Central memory CD8-positive, alpha-beta T cell (primary cell): Measurements from ENCODE around the gene SLC35F3.
"Not testable (repeated sequence)": the region's sequence is repeated elsewhere in the genome, so short reads cannot be mapped to it uniquely, and the experiment has no call there.

Experiments used
- ATAC-seq: fragments of 150-1000 bp; cut with Tn5 transposase; replicated peaks from 2 replicates; pipeline ENCODE4 v1.10.0; 2022; ENCODE audit warnings: mild to moderate bottlenecking, moderate FRiP score, moderate number of reproducible peaks; ENCODE audit not compliant: poor library complexity, severe bottlenecking; ENCODE audit errors: extremely low read depth
- DNase-seq, 2 donors: peaks; one replicate each; pipeline ENCODE4 v3.0.0; 2021; ENCODE audit warnings: low spot score in 2 of 2
- H3K27ac Mint-ChIP-seq: one replicate; pipeline ENCODE4 v1.8.0; 2022; ENCODE audit warnings: low read depth, mild to moderate bottlenecking, moderate library complexity, mixed read lengths
- H3K27me3 Mint-ChIP-seq: one replicate; pipeline ENCODE4 v1.8.0; 2022; ENCODE audit warnings: mixed read lengths
- H3K36me3 Mint-ChIP-seq: one replicate; pipeline ENCODE4 v1.8.0; 2022; ENCODE audit warnings: mild to moderate bottlenecking, moderate library complexity, mixed read lengths; ENCODE audit not compliant: insufficient read depth
- H3K4me1 Mint-ChIP-seq: one replicate; pipeline ENCODE4 v1.8.0; 2022; ENCODE audit warnings: mixed read lengths
- H3K4me3 Mint-ChIP-seq: one replicate; pipeline ENCODE4 v1.8.0; 2022; ENCODE audit warnings: mild to moderate bottlenecking, moderate library complexity, mixed read lengths
- H3K9me3 Mint-ChIP-seq: one replicate; pipeline ENCODE4 v1.8.0; 2022; ENCODE audit warnings: mixed read lengths

The SLC35F3 gene

GRCh38 chr1:234296496-234296895, 392.0 kb downstream of the SLC35F3 start:
- Mint-ChIP-seq H3K27ac (no peak overlapping the region), H3K36me3 (no peaks in the 10 kb centered on the region), H3K4me3 (no peak overlapping the region), H3K9me3 (no peaks in the 10 kb centered on the region), H3K27me3 (peaks cover 51% of the 10 kb centered on the region), H3K4me1 (no peaks in the 10 kb centered on the region)
- DNase-seq = no peak
- no peak for ATAC-seq

GRCh38 chr1:234297668-234298067, 393.2 kb downstream of the SLC35F3 start:
- DNase-seq (no peak), ATAC-seq (no peak)
- Mint-ChIP-seq H3K27me3 (peaks cover 49% of the 10 kb centered on the region), H3K27ac (no peak overlapping the region), H3K9me3 (no peaks in the 10 kb centered on the region), H3K4me1 (no peaks in the 10 kb centered on the region), H3K4me3 (no peak overlapping the region), H3K36me3 (no peaks in the 10 kb centered on the region)

GRCh38 chr1:234300096-234300495, 395.6 kb downstream of the SLC35F3 start:
- no peaks in the 10 kb centered on the region for H3K36me3 Mint-ChIP-seq
- H3K27me3 Mint-ChIP-seq = peaks cover 34% of the 10 kb centered on the region
- H3K4me1 Mint-ChIP-seq = no peaks in the 10 kb centered on the region
- H3K27ac Mint-ChIP-seq = no peak overlapping the region
- no peaks in the 10 kb centered on the region for H3K9me3 Mint-ChIP-seq
- no peak overlapping the region for H3K4me3 Mint-ChIP-seq
- no peak for DNase-seq
- no peak for ATAC-seq

GRCh38 chr1:234301663-234302062, 397.2 kb downstream of the SLC35F3 start:
- H3K27me3 Mint-ChIP-seq = peaks cover 19% of the 10 kb centered on the region
- not testable (repeated sequence) for H3K9me3 Mint-ChIP-seq, H3K4me3 Mint-ChIP-seq, H3K4me1 Mint-ChIP-seq, H3K36me3 Mint-ChIP-seq, H3K27ac Mint-ChIP-seq, DNase-seq, ATAC-seq

- Mint-ChIP-seq H3K9me3 (no peaks in the 10 kb centered on the region), H3K4me3 (no peak overlapping the region), H3K27ac (no peak overlapping the region), H3K27me3 (peaks cover 11% of the 10 kb centered on the region), H3K4me1 (no peaks in the 10 kb centered on the region), H3K36me3 (no peaks in the 10 kb centered on the region)
- no peak for DNase-seq
- ATAC-seq = peak; percentile 43
Measured at GRCh38 chr1:234302354-234302962, 398.0 kb downstream of the SLC35F3 start.

GRCh38 chr1:234303231-234303630, 398.8 kb downstream of the SLC35F3 start:
- ATAC-seq (no peak), DNase-seq (no peak)
- peaks cover 4% of the 10 kb centered on the region for H3K27me3 Mint-ChIP-seq
- no peaks in the 10 kb centered on the region for H3K4me1 Mint-ChIP-seq
- no peaks in the 10 kb centered on the region for H3K36me3 Mint-ChIP-seq
- no peaks in the 10 kb centered on the region for H3K9me3 Mint-ChIP-seq
- no peak overlapping the region for H3K4me3 Mint-ChIP-seq
- H3K27ac Mint-ChIP-seq = no peak overlapping the region

GRCh38 chr1:234307726-234308125, 403.2 kb downstream of the SLC35F3 start:
- H3K36me3 Mint-ChIP-seq = no peaks in the 10 kb centered on the region
- ATAC-seq (no peak), DNase-seq (no peak)
- no peaks in the 10 kb centered on the region for H3K9me3 Mint-ChIP-seq
- H3K27ac Mint-ChIP-seq = no peak overlapping the region
- H3K27me3 Mint-ChIP-seq = no peaks in the 10 kb centered on the region
- peaks cover 8% of the 10 kb centered on the region for H3K4me1 Mint-ChIP-seq
- no peak overlapping the region for H3K4me3 Mint-ChIP-seq

- ATAC-seq = no peak
- H3K4me1 Mint-ChIP-seq = peaks cover 16% of the 10 kb centered on the region
Measured at GRCh38 chr1:234309243-234309597, 404.7 kb downstream of the SLC35F3 start.

GRCh38 chr1:234309598-234310459, 405.4 kb downstream of the SLC35F3 start:
- ATAC-seq = peak; percentile 87
- Mint-ChIP-seq H3K4me1 (peaks cover 19% of the 10 kb centered on the region), H3K4me3 (no peak overlapping the region), H3K9me3 (no peaks in the 10 kb centered on the region), H3K27ac (no peak overlapping the region), H3K27me3 (no peaks in the 10 kb centered on the region), H3K36me3 (peaks cover under 1% of the 10 kb centered on the region)
- DNase-seq = peak; percentile 58 to 62

More at GRCh38 chr1:234309243-234309597, 404.7 kb downstream of the SLC35F3 start:
- Mint-ChIP-seq H3K9me3 (no peaks in the 10 kb centered on the region), H3K4me3 (no peak overlapping the region), H3K27me3 (no peaks in the 10 kb centered on the region), H3K36me3 (no peaks in the 10 kb centered on the region), H3K27ac (no peak overlapping the region)
- DNase-seq = no peak

- H3K36me3 Mint-ChIP-seq = peaks cover 2% of the 10 kb centered on the region
- no peak overlapping the region for H3K27ac Mint-ChIP-seq
- H3K4me3 Mint-ChIP-seq = no peak overlapping the region
- H3K4me1 Mint-ChIP-seq = peaks cover 22% of the 10 kb centered on the region
- no peaks in the 10 kb centered on the region for H3K9me3 Mint-ChIP-seq
- H3K27me3 Mint-ChIP-seq = no peaks in the 10 kb centered on the region
- ATAC-seq (no peak), DNase-seq (no peak)
Measured at GRCh38 chr1:234310460-234310817, 406.0 kb downstream of the SLC35F3 start.

- Mint-ChIP-seq H3K27ac (no peak overlapping the region), H3K27me3 (no peaks in the 10 kb centered on the region), H3K4me1 (peaks cover 27% of the 10 kb centered on the region), H3K9me3 (no peaks in the 10 kb centered on the region), H3K36me3 (peaks cover 2% of the 10 kb centered on the region), H3K4me3 (no peak overlapping the region)
- ATAC-seq (no peak), DNase-seq (no peak)
Measured at GRCh38 chr1:234311414-234311813, 406.9 kb downstream of the SLC35F3 start.

GRCh38 chr1:234313171-234313570, 408.7 kb downstream of the SLC35F3 start:
- ATAC-seq = no peak
- H3K4me3 Mint-ChIP-seq = peak overlapping the region; percentile 36
- H3K27me3 Mint-ChIP-seq = no peaks in the 10 kb centered on the region
- DNase-seq = no peak
- peak overlapping the region; percentile 93 for H3K27ac Mint-ChIP-seq
- peaks cover 2% of the 10 kb centered on the region for H3K36me3 Mint-ChIP-seq
- H3K4me1 Mint-ChIP-seq = peaks cover 36% of the 10 kb centered on the region
- H3K9me3 Mint-ChIP-seq = no peaks in the 10 kb centered on the region

- peaks cover 2% of the 10 kb centered on the region for H3K36me3 Mint-ChIP-seq
- peak; percentile 95 for ATAC-seq
- H3K9me3 Mint-ChIP-seq = no peaks in the 10 kb centered on the region
- peak overlapping the region; percentile 93 for H3K27ac Mint-ChIP-seq
- peak in 1 of 2 donors; percentile 25 for DNase-seq
- no peaks in the 10 kb centered on the region for H3K27me3 Mint-ChIP-seq
- peak overlapping the region; percentile 63 for H3K4me3 Mint-ChIP-seq
- H3K4me1 Mint-ChIP-seq = peaks cover 30% of the 10 kb centered on the region
Measured at GRCh38 chr1:234315091-234315541, 410.6 kb downstream of the SLC35F3 start.
